NB4 (cell line): ENCODE results near the gene VAMP7.
"Not testable (repeated sequence)": the region's sequence is repeated elsewhere in the genome, so short reads cannot be mapped to it uniquely, and the experiment has no call there.

ENCODE experiments used
- DNase-seq: peaks from one replicate; pipeline ENCODE4 v3.0.0; 2010; ENCODE audit warnings: low read depth
- H3K4me3 ChIP-seq: one replicate; pipeline ENCODE4 v1.5.1; 2011; ENCODE audit warnings: mild to moderate bottlenecking, low read depth, low read length, moderate library complexity
- CTCF ChIP-seq: IDR thresholded peaks from one replicate; pipeline ENCODE4 v1.5.1; 2012; ENCODE audit warnings: low read depth, low read length
- MYC ChIP-seq: IDR thresholded peaks from 2 replicates; pipeline ENCODE4 v1.6.1; 2011; ENCODE audit warnings: low read depth, low read length
- POLR2A ChIP-seq: IDR thresholded peaks from 2 replicates; pipeline ENCODE4 v1.6.1; 2011; ENCODE audit warnings: mild to moderate bottlenecking; ENCODE audit not compliant: insufficient read length; ENCODE audit errors: extremely low read depth
- TF ChIP-seq, protein P1 (sequence below): IDR thresholded peaks from 2 replicates; pipeline ENCODE4 v1.6.1; 2011; ENCODE audit warnings: low read depth, low read length

The VAMP7 gene

DNA sequence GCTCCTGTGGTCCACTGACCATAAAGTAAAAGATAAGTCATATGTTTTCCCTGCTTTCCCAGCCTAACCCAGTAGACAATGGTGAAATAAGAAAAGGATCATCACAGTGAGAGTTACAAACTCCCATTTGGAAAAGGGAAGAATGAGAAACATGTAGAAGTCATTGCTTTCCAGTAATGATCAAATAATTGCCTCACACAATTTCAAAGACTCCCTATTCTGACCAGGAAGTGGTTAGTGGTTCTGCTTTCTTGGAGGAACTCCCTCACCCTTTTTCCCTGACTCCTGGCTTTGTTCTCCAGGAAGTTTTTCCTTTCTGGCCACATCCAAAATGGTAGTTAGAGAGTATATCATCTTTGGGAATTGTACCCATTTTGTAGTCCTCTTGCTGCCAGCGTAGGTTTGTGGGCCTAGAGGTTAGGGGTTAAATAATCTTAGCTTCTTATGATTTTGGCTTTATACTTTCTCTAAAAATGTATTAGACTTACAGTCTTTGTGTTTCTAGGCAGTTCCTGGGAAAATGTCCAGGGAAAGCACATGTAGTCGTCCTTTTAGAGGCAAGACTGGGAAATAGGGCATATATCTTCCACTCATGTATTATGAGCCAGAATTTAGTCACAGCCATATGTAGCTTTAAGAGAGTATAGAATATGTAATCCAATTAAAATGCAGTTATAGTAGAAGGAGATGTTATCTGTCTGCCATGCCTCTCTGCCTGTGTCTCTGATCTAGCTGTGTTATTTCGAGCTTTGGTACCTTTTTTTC, 10.5 kb downstream of the VAMP7 start:
- H3K4me3 ChIP-seq, result no peak overlapping the region
- TF ChIP-seq, protein P1, sequence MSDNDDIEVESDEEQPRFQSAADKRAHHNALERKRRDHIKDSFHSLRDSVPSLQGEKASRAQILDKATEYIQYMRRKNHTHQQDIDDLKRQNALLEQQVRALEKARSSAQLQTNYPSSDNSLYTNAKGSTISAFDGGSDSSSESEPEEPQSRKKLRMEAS, result no peak
- peak; percentile 15 for DNase-seq

GRCh38 chrX:155893521-155893920, 12.4 kb downstream of the VAMP7 start:
- no peak overlapping the region for H3K4me3 ChIP-seq
- DNase-seq, result peak; percentile 43
- TF ChIP-seq CTCF (no peak), POLR2A (no peak), MYC (no peak)
- TF ChIP-seq, protein P1, result no peak

DNA sequence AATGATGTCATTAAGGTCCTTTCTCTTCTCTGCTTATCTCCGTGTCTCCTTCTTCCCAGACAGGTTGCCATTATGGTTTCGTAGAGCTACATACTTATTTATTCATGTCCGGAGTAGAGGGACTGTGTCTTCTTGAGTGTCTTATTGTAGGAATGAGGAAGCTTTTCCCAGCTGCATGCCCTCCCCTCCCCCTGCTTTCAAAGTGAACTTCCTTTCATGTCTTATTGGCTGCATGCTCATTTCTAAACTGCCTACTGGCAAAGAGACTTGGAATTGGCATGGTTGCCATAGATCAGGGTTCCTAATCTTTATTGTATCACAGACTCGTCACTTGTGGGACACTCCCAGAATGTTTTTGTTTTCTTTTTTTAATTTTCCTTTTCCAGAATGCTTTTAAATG, 15.4 kb downstream of the VAMP7 start:
- no peak overlapping the region for H3K4me3 ChIP-seq
- DNase-seq, result peak; percentile 25
- TF ChIP-seq, protein P1, result no peak
- TF ChIP-seq CTCF (no peak), POLR2A (no peak), MYC (no peak)

- H3K4me3 ChIP-seq, result no peak overlapping the region
- no peak for TF ChIP-seq CTCF
- TF ChIP-seq MYC, result no peak
- no peak for DNase-seq
Observed at GRCh38 chrX:155899366-155899765, 18.2 kb downstream of the VAMP7 start.

DNA sequence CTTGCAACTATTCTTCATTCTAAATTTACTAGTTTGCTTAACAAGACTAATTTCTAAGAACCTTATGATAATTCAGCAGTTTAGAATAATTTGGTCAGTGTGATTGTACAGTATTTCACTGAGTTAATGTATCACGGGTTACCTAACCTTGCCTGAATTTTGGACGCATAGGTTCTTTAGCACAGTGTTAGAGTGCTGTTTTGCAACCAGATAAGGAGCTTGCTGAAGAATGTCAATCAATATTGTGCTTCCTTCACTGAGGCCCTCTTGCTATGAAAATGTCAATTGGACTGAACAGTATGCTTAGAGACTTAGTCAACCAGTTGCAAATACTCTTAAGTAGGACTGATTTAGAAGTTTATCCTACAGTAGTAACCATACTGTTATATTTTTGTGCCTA, 19.6 kb downstream of the VAMP7 start:
- TF ChIP-seq POLR2A, result no peak
- TF ChIP-seq, protein P1, result no peak
- TF ChIP-seq CTCF, result no peak
- no peak for TF ChIP-seq MYC
- H3K4me3 ChIP-seq, result no peak overlapping the region
- DNase-seq, result no peak

GRCh38 chrX:155907661-155908060, 26.5 kb downstream of the VAMP7 start:
- not testable (repeated sequence) for DNase-seq, H3K4me3 ChIP-seq

DNA sequence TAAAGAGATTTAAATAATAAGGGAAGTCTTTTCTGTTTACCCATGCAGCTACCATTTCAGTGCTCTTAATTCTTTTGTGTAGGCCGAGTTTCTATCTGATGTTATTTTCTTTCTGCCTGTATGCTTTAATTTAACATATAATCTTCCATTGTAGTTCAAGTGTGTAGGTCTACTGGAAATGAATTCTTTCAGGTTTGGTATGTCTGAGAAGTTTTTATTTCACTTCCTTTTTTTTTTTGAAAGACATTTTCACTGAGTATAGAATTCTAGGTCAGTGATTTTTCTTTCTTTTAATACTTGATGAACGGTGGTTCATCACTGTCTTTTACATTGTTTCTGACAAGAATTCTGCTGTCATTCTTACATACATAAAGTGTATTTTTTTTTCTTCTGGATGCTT, 42.1 kb downstream of the VAMP7 start:
- TF ChIP-seq, protein P1, result no peak
- TF ChIP-seq CTCF, result no peak
- TF ChIP-seq MYC, result no peak
- TF ChIP-seq POLR2A, result no peak
- DNase-seq, result no peak
- no peak overlapping the region for H3K4me3 ChIP-seq

- H3K4me3 ChIP-seq, DNase-seq: not testable (repeated sequence)
Observed at GRCh38 chrX:155930852-155931618, 49.9 kb downstream of the VAMP7 start.
